Cerebellar nuclear complex (tissue), 1 donor: ENCODE data around the gene SIPA1L3.
A peak's percentile ranks its signal among the peaks of the same experiment; 100 is the strongest.

Experiments used
- DNase-seq, 2 experiments: peaks; one replicate each; lab custom pipeline; 2025; lab: John Stamatoyannopoulos, UW

SIPA1L3 gene

DNA sequence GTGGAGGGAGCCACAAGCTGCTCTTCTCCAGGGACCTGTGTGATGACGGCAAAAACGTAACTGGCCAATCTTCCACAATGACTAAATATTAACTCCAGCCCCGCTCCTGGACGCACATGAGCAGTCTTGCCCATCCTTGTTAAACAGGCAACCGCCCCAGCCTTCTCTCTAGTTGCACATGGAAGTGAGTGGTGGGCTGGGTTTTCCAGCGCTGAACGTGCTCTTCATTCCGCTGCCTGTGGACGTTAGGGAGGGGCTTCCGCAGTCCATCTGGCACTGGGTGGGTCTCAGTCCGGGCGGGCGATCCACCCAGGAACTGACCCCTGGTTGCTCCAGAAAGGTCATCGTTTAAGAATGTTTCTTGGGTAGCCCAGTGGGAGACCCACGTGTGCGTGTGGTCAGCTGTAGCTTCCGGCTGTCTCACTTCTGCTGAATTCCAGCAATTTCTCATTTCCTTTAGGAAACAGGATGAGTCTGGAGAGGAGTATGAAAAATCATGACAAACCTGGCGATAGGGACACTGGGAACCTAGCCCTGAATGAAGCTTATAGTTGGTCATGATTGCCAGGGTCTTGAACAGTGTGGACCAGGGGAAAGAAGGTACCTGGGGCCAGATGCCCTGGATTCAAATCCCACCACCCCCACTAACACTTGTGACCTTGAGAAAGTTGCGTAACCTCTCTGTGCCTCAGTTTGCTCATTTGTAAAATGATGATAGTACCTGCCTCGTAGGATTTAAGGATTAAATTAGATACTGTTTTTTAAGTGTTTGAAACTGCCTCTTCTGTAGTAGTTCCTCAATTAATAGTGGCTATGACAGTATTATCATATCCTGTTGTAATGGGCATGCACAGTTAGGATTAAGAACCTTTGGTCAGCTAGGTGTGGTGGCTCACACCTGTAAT is 92.6 kb downstream of the SIPA1L3 start:
- DNase-seq: no peak

DNA sequence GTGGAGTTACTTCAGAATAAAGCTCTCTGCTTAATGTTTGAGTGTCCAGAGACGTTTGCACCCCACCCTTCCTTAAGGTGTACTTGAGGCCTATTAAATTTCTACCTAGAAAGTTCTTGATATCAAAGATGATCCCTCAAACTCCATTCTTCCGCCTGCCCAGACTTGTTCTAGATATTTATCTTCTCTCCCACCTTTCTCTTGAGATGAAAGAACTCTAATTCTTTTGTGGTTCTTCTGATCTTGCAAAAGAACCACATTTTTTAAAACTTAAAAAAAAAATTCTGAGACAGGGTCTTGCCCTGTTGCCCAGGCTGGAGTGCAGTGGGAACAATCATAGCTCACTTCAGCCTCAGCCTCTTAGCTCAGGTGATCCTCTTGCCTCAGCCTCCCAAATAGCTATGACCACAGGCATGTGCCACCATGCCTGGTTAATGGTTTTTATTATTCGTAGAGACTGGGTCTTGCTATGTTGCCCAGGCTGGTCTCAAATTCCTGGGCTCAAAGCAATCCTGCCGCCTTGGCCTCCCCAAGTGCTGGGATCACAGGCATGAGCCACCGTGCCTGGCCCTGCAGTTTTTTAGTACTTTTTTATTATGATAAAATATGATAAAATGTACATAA is 94.3 kb downstream of the SIPA1L3 start:
- DNase-seq: no peak

DNA sequence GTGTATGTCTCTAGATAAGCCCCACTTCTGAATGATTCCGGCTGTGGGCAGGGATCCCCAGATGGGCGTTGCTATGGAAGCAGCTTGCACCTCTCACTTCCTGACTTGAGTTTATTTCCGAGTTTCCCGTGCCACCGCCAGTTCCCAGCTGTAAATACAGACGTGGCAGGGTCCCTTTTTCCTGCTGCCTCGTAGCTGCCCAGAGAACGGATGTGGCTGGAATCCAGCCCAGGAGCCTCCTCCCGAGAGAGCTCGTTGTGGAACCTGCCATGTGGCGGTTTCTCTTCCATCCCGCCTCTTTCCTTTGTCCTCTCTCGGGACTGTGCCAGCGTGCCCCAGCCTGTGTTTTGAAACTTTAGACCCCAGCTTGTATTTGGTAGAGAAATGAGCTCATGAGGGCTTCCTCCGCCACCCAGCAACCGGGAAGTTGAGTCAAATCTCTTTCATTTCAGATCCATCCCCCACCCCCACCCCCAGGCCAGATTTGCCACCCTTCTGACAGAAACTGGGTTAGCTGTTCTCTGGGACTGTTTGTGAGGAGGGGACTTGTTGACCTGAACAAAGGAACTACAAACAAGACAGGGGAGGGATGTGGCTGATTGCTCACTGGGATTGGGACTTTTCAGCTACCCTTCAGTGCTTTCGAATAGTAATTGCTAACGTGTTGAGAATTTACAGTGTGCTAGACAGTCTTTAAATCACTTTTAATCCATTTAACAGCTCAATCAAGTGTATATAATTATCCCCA is 96.6 kb downstream of the SIPA1L3 start:
- no peak for DNase-seq

DNA sequence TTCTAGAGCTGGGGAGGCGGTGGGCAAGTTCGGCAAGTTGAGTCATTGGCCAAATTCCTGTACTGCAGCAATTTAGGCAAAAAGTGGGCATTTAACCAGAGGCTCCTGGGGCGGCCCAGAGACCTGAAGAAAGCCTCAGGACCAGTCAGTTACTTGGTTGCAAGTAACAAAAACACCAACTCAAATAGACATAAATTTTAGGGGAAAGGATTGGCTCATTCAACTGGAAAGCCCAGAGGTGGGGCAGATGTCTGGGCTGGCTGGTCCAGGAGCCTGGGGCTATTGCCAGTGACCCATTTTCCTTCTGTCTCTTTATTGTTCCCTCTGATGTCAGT is 97.1 kb downstream of the SIPA1L3 start:
- DNase-seq: no peak

DNA sequence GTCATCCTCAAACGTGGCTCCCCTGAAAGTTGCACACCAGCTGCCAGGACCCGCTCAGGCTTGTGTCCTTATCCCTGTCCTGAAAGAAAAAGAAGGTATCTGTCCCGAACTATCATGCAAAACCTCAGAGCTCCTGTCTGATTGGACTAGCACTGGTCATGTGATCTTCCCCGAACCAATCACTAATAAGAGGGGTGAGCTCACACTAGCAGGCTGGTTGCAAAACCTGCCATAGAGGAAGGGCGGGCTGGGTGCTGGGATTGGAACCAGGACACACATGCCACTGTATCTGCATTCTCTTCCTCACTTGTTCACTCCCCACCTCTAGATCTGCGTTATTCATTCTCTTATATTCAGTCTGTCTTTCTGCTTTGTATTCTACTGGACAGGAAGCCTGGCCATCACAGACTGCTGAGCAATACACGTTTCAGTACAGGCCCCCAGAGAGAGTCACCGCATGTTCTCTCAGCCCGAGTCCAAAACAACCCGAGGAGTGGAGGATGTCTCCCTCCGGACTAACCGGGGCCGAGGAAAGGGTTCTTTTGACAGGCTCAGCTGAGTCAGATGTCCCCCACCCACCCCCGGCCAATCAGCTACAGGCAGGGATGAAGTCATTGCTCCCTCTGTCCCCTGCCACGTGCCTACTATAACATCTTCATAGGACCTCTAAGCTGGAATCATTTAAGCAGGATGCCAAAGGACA is 97.7 kb downstream of the SIPA1L3 start:
- DNase-seq: peak; percentile 78 to 91

DNA sequence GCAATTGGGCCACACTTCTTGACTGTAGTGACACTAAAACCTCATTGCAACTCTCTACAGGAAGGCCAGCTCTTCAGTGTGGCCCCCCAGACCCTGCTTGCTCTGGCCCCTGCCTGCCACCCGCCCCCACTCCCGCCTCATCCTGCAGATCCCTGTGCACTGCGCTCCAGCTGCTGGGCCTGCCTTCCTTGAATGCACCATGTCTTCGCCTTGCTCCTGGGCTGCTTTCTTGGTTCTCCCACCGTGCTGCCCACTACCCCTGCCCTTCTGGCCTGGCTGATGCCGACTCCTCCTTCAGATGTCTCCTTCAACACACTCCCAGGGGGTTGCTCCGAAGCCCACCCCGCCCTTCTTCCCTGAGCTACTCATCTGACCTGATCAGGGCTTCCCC is 98.2 kb downstream of the SIPA1L3 start:
- DNase-seq: no peak

DNA sequence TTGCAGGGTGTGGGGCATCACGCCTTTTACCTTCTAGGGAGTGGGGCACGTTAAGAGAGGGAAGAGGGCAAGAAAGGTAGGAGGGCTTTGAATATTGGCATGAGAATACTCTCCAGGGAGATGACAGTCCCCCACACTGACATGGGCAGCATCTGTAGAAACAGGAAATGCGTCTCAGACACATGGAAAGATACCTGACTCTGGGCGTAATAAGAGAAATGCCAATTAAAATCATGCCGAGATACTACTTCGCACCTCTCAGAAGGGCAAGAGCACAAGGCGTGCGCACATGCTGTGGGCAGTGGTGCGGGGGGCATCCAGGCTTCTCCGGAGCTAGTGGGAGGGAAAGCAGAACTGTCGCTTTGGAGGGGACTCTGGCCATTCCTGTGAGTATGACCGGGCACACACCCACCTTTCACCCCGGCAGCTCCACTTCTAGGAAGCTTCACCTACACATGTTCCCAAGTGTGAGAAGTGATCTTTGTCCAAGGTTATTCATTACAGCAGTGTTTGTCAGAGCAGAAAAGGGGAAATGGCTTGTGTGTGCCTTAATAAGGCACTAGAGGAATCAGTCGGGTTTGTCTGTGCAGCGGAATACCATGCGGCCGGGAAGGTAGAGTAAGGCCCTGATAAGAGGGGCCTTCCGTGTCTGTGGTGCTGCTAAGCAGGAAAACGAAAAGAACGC is 99.5 kb downstream of the SIPA1L3 start:
- no peak for DNase-seq

DNA sequence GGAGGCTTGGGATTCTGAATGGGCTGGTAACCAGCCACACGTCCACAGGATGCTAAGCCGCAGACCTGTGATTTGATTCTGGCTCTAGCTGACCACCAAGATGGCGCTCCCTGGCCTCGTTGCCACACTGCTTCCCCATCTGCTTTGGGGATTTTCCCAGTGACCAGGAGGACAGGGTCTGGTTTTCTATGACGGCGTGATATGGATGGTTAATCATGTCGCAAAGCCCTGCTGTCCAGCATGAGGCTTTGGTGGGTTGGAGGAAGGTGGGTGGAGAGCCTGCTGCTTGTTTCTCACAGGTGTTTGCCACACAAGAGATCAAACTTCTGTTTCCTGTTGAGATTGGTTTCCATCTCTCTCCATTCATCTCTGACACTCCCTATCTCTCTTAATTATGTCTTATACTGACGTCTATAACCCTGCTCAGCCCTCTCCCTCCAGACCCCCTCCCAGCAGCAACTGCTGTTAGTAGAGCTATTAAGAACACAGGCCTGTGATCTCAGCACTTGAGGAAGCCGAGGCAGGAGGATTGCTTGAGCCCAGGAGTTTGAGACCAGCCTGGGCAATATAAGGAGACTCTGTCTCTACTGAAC is 102.7 kb downstream of the SIPA1L3 start:
- no peak for DNase-seq

DNA sequence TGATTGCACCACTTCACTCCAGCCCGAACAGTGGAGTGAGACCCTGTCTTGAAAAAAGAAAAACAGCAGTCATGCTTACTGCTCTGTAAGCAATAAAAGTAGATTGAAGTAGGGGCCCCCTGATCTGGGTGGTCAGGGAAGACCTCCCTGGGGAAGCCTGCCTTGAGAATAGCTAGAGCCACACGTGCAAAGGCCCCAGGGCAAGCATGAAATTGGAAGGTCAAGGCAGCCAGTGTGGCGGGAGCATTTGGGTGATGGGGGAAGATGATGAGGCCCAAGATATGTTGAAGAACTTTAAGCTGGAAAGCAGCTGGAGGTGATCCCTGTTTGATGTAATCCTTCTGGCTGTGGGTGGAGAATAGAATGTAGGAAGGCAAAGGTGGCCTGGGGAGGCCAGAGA is 104.4 kb downstream of the SIPA1L3 start:
- DNase-seq: no peak

DNA sequence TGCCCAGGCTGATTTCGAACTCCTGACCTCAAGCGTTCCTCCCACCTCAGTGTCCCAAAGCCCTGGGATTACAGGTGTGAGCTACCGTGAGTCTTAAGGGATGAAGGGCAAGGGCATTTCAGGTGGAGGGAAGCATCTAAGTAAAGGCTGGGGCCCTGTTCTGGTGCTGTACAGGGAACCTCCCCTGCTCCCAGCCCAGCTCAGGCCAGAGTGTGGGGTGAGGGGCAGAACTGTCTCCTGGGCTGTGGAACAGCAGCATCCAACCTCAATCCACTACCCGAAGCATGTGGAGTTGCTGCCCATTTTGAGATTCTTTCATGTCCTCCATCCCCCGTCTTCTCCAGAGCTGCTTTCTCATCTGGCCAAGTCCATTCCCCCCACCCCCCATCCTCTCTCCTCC is 105.3 kb downstream of the SIPA1L3 start:
- DNase-seq: no peak

DNA sequence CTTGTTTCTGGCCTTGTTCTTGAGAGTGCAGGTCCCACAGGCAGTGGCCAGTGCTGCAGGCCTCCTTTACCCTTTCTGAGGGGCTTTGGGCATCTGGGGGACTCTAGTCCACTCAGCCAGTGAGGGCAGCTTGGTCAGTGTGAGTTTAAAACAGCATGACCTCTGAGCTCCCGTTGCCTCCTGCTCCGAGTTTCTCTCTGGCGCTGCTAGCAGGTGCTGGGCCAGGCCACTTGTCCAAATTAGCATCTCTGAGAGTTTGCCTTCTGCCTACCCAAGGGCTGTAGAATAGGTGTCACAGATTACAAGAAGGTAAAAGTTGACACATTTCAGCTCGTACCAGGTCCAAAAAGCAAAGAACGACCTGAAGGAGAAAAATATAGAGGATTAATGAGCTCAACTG is 105.9 kb downstream of the SIPA1L3 start:
- DNase-seq: no peak

DNA sequence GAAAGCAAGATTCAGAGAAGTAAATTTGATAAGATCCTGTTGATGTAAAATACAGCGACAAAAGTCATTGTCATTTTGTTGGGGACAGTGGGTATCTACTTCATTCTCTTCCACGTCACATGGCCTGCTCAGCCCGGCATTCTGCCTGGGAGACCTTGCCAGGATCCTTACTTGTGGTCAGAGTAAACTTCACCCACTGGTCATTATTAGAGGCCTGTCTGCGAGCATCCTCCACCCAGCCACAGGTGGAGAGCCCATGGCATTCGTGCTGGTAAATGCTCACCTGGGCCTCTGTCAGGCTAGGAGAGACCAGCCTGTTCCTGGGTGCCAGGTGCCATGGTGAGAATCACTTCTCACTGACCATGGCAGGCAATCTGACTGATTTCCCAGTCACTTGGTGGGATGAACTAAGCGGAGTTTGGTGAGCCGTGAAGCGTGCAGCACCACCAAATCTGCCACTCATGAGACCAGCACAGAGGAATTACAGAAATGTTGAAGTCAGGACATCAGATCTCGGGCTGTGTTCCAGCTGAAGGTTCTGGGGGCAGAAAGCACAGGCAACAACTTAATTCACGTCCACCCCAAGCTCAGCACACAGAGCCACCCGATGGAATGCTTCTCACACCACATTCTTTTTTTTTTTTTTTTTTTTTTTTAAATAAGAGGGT is 107.0 kb downstream of the SIPA1L3 start:
- no peak for DNase-seq

DNA sequence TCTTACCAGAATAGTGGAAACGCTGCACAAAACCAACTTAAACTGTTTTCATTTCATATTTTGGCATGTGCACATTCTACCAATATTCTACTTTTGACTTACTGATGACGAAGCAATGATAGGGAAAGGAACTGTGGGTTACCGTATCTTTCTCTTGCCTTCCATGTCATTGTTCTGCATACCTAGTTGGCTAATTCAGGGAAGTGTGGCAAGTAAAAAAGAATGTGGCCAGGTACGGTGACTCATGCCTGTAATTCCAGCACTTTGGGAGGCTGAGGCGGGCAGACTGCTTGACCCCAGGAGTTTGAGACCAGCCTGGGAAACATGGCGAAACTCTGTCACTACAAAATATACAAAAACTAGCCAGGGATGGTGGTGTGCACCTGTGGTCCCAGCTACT is 108.2 kb downstream of the SIPA1L3 start:
- no peak for DNase-seq

DNA sequence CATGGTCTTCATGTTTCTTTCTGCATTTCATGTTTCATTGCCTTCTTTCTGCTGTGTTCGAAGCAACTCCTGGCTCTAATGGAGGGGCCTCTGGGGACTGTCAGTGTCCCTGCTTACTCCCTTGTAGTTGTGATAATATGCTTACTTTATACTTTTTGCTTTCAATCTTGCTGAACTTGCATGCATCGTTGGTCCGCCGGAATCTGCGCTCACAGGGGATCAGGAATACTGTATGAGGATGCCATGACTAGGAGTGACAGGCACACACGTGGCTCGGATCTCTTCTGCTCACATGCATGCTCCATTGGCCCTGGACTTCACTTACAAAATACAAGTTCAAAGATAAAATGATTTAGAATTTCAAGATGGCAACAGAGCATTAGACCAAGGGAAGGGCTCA is 108.8 kb downstream of the SIPA1L3 start:
- no peak for DNase-seq

DNA sequence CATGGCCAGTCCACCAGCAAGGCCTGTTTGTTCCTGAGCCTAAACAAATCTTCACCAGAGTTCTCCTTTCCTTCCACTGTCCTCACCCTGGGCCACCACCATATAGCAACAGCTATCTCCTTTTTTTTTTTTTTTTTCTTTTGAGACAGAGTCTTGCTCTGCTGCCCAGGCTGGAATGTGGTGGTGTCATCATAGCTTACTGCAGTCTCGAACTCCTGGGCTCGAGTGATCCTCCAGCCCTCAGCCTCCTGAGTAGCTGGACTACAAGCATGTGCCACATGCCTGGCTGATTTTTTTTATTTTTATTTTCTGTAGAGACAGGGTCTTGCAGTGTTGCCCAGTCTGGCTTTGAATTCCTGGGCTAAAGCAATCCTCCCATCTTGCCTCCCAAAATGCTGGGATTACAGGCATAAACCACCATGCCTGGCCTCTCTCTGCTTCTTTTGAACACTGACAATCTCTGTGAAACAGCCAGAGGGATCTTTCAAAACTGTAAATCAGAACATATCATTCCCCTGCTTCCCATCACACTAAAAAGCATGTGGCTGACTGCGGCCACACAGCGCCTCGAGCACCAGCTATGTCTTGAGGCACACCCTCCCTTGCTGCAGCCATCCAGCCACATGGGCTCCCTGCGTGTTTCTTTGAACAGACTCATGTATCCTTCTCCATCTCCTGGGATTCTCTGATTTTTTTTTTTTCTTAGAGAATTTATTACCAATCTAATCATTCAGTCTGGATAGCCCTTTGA is 110.6 kb downstream of the SIPA1L3 start:
- no peak for DNase-seq

DNA sequence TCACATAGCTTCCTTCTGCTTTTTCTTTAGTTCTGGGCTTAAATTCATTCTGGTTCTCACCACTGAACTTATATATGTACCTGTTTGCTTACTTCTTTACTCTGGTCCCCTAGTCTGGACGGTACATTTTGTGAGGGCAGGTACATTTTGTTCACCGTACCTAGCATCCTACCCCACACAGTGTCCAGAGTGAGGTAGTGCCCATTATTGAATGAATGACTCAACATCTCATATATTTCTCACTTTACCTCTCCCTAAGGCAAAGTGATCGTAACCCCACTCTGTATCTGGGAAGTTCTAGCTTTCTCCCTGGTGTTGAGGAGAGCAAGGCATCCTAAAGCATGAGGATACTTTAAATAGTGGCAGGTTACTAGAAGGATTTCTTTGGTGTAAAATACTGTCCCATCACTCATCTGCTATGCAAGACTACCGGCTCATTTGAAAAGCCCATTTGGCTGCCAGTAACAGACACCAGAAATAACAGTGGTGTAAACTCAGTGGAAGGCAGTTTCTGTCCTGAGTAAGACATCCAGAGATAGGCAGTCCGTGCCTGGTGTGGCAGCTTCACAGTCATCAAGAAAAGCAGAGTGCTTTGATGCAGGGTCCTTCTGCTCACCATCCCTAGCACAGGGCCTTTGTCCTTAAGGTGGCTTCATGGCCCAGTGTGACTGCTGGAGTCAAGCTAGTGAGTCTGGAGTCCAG is 111.8 kb downstream of the SIPA1L3 start:
- no peak for DNase-seq

DNA sequence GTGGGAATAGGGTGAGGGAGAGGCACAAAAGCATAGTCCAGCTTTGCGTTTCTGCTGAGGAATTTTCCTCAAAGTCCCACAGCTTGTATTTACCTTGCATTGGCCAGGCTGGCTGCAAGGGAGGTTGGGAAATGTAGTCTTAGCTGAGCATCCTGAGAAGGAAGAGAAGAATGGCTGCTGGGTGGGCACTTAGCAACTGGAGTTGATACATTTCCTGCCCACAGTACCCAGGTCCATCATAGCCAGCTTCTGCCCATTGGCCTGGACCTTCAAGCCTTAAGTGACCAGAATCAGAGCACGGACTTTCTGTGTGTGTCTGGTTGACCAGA is 112.4 kb downstream of the SIPA1L3 start:
- DNase-seq: no peak

DNA sequence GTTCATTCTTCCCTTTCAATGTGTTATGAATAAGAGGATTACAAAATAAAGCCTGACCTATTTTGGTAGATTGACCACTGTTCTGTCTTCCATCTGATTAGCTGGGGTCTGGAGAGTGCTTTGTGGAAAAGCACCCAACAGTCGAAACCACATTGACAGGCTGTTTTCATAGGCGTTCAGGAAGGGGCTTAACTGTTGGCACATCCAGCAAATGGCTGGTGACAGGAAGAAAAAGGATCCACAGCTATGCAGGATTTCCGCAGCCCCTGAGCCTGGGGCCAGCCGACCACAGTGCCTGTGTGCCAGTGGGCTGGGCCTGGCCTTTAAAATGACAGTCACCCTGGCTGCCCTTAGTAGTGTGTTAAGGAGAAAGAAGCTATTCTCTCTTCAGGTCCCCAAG is 113.3 kb downstream of the SIPA1L3 start:
- no peak for DNase-seq

DNA sequence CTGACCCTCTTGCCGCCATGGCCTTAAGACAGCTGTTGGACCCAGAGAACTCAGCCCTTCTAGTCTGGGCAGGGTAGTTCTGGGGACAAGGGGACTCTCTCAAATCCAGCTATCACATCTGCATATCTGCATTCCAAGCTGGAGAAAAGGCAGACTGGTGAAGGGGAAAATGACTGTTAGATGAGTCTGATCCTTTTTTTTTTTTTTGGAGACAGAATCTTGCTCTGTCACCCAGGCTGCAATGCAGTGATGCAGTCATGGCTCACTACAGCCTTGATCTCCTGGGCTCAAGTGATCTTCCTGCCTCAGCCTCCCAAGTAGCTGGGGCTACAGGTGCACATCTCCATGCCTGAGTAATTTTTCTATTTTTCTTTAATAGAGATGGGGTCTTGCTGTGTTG is 114.3 kb downstream of the SIPA1L3 start:
- no peak for DNase-seq
